GM18505 (cell line): ENCODE results near the gene BPGM.

Source experiments
- ATAC-seq: cut with Tn5 transposase; IDR thresholded peaks from one replicate; pipeline ENCODE4 v1.9.1; 2021; ENCODE audit not compliant: unreplicated experiment
- POLR2A ChIP-seq: IDR thresholded peaks from 4 replicates; pipeline ENCODE4 v1.6.1; 2011; ENCODE audit warnings: borderline replicate concordance; ENCODE audit not compliant: insufficient read depth, insufficient read length; ENCODE audit errors: extremely low read depth

Gene BPGM

GRCh38 chr7:134691546-134692343 is 45.1 kb downstream of the BPGM start:
- no peak for TF ChIP-seq POLR2A
- no peak for ATAC-seq

- no peak for ATAC-seq
- no peak for TF ChIP-seq POLR2A
Observed at GRCh38 chr7:134692344-134692705, 45.7 kb downstream of the BPGM start.

- ATAC-seq: no peak
- TF ChIP-seq POLR2A: no peak
Observed at GRCh38 chr7:134693256-134693655, 46.6 kb downstream of the BPGM start.

- TF ChIP-seq POLR2A: no peak
- no peak for ATAC-seq
Observed at GRCh38 chr7:134694299-134694698, 47.6 kb downstream of the BPGM start.

- TF ChIP-seq POLR2A: no peak
- ATAC-seq: no peak
Observed at GRCh38 chr7:134694767-134695166, 48.1 kb downstream of the BPGM start.

GRCh38 chr7:134695321-134695860 is 48.7 kb downstream of the BPGM start:
- no peak for ATAC-seq
- no peak for TF ChIP-seq POLR2A

- no peak for TF ChIP-seq POLR2A
- no peak for ATAC-seq
Observed at GRCh38 chr7:134696261-134696660, 49.6 kb downstream of the BPGM start.

- ATAC-seq: no peak
- TF ChIP-seq POLR2A: no peak
Observed at GRCh38 chr7:134697205-134697886, 50.7 kb downstream of the BPGM start.

GRCh38 chr7:134698481-134698880 is 51.8 kb downstream of the BPGM start:
- no peak for TF ChIP-seq POLR2A
- ATAC-seq: no peak

- TF ChIP-seq POLR2A: no peak
- ATAC-seq: no peak
Observed at GRCh38 chr7:134699021-134699818, 52.6 kb downstream of the BPGM start.

- ATAC-seq: no peak
- TF ChIP-seq POLR2A: no peak
Observed at GRCh38 chr7:134699899-134700298, 53.2 kb downstream of the BPGM start.

GRCh38 chr7:134701272-134701671 is 54.6 kb downstream of the BPGM start:
- ATAC-seq: no peak
- TF ChIP-seq POLR2A: no peak
